ENCODE data around the gene ESRRA. TPM values are rescaled to one million over a fixed set of nuclear protein-coding genes. Genes with fewer than 3 reads are reported as not detected.

The ESRRA gene
- total RNA-seq, 6 donors from 2014 or later = 42.7 to 109 (median 80.6) TPM

DNA sequence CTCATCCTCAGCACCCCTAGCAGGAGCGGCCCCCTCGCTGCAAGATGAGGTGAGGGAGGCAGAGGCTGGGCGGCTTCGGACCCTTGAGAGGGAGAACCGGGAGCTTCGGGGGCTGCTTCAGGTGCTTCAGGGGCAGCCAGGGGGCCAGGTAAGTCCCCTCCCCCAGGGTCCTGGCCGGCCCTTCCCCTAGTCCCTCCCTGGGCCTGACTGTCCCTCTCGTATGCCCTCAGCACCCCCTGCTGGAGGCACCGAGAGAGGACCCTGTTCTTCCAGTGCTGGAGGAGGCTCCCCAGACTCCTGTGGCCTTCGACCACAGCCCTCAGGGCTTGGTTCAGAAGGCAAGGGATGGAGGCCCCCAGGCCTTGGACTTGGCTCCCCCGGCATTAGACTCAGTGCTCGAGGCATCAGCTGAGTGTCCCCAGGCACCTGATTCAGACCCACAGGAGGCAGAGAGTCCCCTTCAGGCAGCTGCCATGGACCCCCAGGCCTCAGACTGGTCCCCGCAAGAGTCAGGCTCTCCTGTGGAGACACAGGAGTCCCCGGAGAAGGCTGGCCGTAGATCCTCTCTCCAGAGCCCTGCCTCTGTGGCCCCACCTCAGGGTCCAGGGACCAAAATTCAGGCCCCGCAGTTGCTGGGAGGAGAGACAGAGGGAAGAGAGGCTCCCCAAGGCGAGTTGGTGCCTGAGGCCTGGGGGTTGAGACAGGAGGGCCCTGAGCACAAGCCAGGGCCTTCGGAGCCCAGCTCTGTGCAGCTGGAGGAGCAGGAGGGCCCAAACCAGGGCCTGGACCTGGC lies 38.6 kb downstream of the ESRRA start:
- DNase-seq (peak in 1 of 2 donors; percentile 29), ATAC-seq (ENCODE audit: low FRiP score in 2 of 2) (no peak)
- TF ChIP-seq POLR2AphosphoS5 (IDR thresholded peaks at IDR 0.05) = no peak
- no peak for TF ChIP-seq POLR2A (IDR thresholded peaks at IDR 0.05)
- TF ChIP-seq CTCF (IDR thresholded peaks at IDR 0.05) = peak in 3 of 6 experiments; percentile 5 to 40 (median 26)
- no peak for TF ChIP-seq EP300 (IDR thresholded peaks at IDR 0.05)
- Histone ChIP-seq H3K9me3 (no peaks in the 10 kb centered on the region), H3K4me1 (peaks cover 12 to 34% (median 27%) of the 10 kb centered on the region in 4 donors), H3K36me3 (no peaks in the 10 kb centered on the region), H3K4me3 (no peak overlapping the region), H3K27me3 (no peaks in the 10 kb centered on the region), H3K27ac (no peak overlapping the region)
- WGBS, 2 donors = 78 to 79% methylated on average over 7 to 17 of the region's 18 CpGs

GRCh38 chr11:64344787-64345186 lies 39.5 kb downstream of the ESRRA start:
- WGBS, 2 donors = 95 to 96% methylated on average over 28 of the region's 28 CpGs
- H3K4me1 ChIP-seq = peaks cover 12 to 31% (median 24%) of the 10 kb centered on the region in 4 donors
- TF ChIP-seq POLR2A (IDR thresholded peaks at IDR 0.05) (no peak), EP300 (IDR thresholded peaks at IDR 0.05) (no peak), CTCF (IDR thresholded peaks at IDR 0.05) (no peak), POLR2AphosphoS5 (IDR thresholded peaks at IDR 0.05) (no peak)
- H3K27me3 ChIP-seq = no peaks in the 10 kb centered on the region
- ATAC-seq (ENCODE audit: low FRiP score in 2 of 2) = no peak
- no peaks in the 10 kb centered on the region for H3K36me3 ChIP-seq
- H3K9me3 ChIP-seq = no peaks in the 10 kb centered on the region
- DNase-seq = peak in 1 of 2 donors; percentile 79
- H3K4me3 ChIP-seq = no peak overlapping the region
- no peak overlapping the region for H3K27ac ChIP-seq

- peaks cover 0 to 3% (median 2%) of the 10 kb centered on the region in 4 donors for H3K36me3 ChIP-seq
- peak overlapping the region in 1 of 4 donors; percentile 61 for H3K27ac ChIP-seq
- TF ChIP-seq POLR2A (IDR thresholded peaks at IDR 0.05) (no peak), EP300 (IDR thresholded peaks at IDR 0.05) (no peak), CTCF (IDR thresholded peaks at IDR 0.05) (no peak), POLR2AphosphoS5 (IDR thresholded peaks at IDR 0.05) (no peak)
- no peak for DNase-seq
- no peaks in the 10 kb centered on the region for H3K9me3 ChIP-seq
- no peaks in the 10 kb centered on the region for H3K27me3 ChIP-seq
- WGBS, 2 donors = 78 to 83% methylated on average over 11 to 12 of the region's 12 CpGs
- no peak overlapping the region for H3K4me3 ChIP-seq
- peaks cover 4 to 11% (median 9%) of the 10 kb centered on the region in 4 donors for H3K4me1 ChIP-seq
- ATAC-seq (ENCODE audit: low FRiP score in 2 of 2) = no peak
Measured at GRCh38 chr11:64347193-64347867, 42.0 kb downstream of the ESRRA start.

GRCh38 chr11:64348383-64349024 lies 43.2 kb downstream of the ESRRA start:
- Histone ChIP-seq H3K9me3 (no peaks in the 10 kb centered on the region), H3K27me3 (no peaks in the 10 kb centered on the region), H3K4me3 (no peak overlapping the region), H3K36me3 (peaks cover 0 to 13% (median 2%) of the 10 kb centered on the region in 4 donors), H3K4me1 (peaks cover 0 to 2% (median 0%) of the 10 kb centered on the region in 4 donors), H3K27ac (no peak overlapping the region)
- ATAC-seq (ENCODE audit: low FRiP score in 2 of 2) (no peak), DNase-seq (peak in 1 of 2 donors; percentile 53)
- TF ChIP-seq POLR2AphosphoS5 (IDR thresholded peaks at IDR 0.05) (no peak), EP300 (IDR thresholded peaks at IDR 0.05) (no peak), POLR2A (IDR thresholded peaks at IDR 0.05) (no peak)
- WGBS, 2 donors = 71 to 79% methylated on average over 5 to 13 of the region's 14 CpGs

DNA sequence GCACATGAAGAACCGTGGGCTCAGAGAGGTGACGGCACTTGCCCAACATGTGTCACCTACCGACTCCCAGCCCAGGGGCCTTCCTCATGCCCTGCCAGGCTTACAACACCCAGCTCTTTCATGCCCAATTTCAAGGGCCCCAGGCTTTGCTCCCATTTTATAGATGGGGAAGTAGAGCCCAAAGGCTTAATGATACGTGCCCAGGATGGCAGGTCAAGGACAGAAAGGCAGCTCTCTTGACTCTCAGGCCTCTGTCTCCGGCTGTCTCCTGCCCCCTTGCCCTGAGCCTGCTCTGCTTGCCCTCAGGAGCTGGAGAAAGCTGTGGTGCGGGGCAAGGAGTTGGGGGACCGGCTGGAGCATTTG lies 43.7 kb downstream of the ESRRA start:
- no peaks in the 10 kb centered on the region for H3K9me3 ChIP-seq
- 83 to 86% methylated on average over 5 to 7 of the region's 7 CpGs for WGBS, 2 donors
- no peak overlapping the region for H3K27ac ChIP-seq
- DNase-seq (peak in 1 of 2 donors; percentile 47), ATAC-seq (ENCODE audit: low FRiP score in 2 of 2) (no peak)
- no peaks in the 10 kb centered on the region for H3K27me3 ChIP-seq
- H3K4me1 ChIP-seq = no peaks in the 10 kb centered on the region
- no peak overlapping the region for H3K4me3 ChIP-seq
- H3K36me3 ChIP-seq = peaks cover 0 to 14% (median 2%) of the 10 kb centered on the region in 4 donors
- TF ChIP-seq POLR2A (IDR thresholded peaks at IDR 0.05) (no peak), POLR2AphosphoS5 (IDR thresholded peaks at IDR 0.05) (no peak), EP300 (IDR thresholded peaks at IDR 0.05) (no peak), CTCF (IDR thresholded peaks at IDR 0.05) (no peak)
